ENCODE data around the gene SAG.
A peak's percentile ranks its signal among the peaks of the same experiment; 100 is the strongest.
"Not testable (repeated sequence)": the region's sequence is repeated elsewhere in the genome, so short reads cannot be mapped to it uniquely, and the experiment has no call there.

Gene SAG

GRCh38 chr2:233336091-233336490, 28.5 kb downstream of the SAG start:
- DNase-seq: not testable (repeated sequence)

DNA sequence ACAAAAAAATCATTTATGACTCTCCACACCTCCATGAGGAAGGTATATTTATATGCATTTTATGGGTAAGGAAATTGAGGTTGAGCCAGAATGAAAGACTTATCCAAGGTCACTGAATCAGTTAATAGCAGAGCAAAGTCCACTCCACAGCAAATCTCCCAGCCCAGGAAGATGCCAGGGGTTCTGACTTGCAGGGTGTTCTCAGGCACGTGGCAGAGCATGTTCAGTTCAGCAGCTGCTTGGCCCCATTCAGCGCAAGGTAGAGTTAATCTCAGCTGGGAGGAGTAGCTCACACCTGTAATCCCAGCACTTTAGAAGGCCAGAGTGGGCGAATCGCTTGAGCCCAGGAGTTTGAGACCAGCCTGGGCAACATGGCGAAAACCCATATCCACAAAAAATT, 28.9 kb downstream of the SAG start:
- DNase-seq: no peak

DNA sequence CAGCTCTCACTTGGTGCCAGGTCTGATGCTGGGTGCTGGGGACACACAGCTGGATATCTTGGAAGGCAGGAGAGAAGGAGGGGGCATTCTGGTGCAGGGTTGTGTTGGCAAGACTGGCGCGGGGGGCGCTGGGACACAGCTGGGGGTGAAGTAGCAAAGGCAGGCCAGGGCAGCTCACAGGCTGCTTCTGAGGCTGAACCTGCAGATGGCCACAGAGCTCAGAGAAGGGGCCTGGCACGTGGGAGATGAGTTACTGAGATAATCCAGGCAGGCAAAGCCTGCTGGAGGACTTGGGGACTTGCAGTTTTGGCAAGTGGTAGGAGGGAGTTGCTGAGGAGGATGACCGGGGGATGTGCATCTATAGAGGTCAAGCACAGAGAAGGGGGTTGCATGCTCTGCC, 30.4 kb downstream of the SAG start:
- no peak for DNase-seq

DNA sequence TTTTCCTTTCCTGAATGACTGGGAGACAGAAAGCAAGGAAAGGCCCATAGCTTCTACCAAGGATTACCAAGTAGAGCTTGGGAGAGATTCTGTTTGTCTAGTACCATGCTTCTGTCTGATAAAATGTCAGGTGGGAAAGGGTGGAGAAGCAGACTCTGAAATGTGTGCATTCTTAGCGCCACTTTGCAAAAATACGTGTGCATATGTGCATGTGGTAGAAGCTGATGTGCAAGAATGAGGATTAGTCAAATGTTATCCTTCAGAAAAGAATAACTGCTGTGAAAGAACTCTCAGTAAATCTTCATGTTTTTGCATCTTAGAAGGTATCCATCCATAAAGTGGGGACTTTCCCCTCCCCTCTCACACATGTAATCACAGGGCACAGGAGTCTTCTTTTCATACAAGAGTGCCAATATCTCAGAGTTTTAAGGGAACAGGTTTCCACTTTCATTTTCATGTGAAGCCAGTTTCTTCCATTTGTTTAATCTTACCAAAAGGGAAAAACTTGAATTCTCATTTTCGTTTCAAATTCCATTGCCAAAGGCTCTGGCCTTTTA, 31.3 kb downstream of the SAG start:
- no peak for DNase-seq

DNA sequence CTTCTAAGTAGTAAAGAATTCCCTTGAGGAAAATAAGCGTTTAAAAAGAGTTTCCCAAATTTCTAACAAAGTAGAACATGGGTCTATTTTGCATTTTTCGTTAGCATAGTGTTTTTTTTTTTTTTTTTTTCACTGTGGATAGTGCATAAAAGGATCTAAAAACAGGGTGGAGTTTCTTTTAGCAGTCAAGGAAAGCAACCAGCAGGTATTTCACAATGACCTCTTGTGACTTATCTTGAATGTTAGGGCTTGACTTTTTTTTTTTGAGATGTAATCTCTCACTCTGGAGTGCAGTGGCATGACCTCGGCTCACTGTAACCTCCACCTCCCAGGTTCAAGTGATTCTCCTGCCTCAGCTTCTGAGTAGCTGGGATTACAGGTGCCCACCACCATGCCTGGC, 31.8 kb downstream of the SAG start:
- no peak for DNase-seq

DNA sequence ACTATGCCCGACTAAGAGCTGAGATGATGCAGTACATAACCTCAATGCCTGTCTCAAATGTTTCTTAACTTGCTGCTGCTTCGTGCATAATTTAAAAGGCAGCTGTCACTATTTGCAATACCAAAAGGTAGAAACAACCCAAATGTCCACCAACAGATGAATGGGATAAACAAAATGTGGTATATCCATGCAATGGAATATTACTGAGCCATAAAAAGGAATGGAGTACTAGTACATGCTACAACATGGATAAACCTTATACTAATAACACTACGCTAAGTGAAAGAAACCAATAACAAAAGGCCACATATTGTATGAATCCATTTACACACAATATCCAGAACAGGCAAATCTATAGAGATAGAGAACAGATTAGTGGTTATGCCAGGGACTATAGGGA, 33.7 kb downstream of the SAG start:
- DNase-seq: no peak

GRCh38 chr2:233342301-233342700, 34.7 kb downstream of the SAG start:
- no peak for DNase-seq

GRCh38 chr2:233343171-233343705, 35.6 kb downstream of the SAG start:
- no peak for DNase-seq

DNA sequence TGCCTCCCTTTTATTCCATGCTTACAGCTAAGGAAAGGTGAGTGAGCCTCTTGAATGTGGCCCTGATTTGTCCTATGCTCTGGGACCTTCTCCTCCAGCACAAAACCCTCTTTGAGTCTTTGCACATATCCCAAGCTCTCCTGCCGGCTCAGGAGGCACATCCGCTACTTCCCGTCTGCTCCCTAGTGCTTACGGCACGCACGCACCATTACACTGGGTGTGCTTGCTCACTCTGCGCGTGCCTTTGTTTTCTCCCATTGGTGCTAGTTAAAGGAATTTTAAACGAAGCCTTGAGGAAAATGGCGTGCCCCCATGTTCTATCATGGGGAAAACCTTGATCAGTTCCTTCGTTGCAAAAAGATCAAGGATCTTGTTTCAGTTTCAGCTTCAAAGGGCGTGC, 38.8 kb downstream of the SAG start:
- no peak for DNase-seq

- DNase-seq: no peak
These were observed 39.3 kb downstream of the SAG start for GRCh38 chr2:233346930-233347329.

- no peak for DNase-seq
These were observed 41.7 kb downstream of the SAG start for GRCh38 chr2:233349005-233349998.

DNA sequence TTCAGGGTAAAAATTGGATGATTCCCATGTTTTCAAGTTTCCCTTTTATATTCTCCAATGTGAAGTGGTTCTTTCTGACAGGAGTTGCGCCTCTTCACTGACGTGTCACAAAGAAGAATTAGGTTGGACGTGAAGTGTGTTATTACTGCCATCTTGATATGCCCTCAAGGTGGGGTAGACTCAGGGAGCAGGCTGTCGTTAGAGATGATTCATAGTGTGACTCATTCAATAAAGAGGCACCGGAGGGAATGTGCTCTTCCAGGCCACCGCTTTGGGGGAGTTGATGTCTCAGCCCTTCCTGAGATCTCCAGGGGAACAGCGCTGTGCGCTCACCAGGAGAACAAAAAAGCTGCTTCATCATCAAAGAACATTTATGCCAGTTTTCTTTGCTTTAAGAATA, 43.1 kb downstream of the SAG start:
- no peak for DNase-seq

GRCh38 chr2:233351423-233351822, 43.8 kb downstream of the SAG start:
- no peak for DNase-seq

GRCh38 chr2:233352141-233352842, 44.7 kb downstream of the SAG start:
- no peak for DNase-seq

- DNase-seq: no peak
These were observed 45.6 kb downstream of the SAG start for GRCh38 chr2:233353101-233353768.

GRCh38 chr2:233353769-233354499, 46.3 kb downstream of the SAG start, which contains the start of gene DGKD:
Gene DGKD, plus strand, starts transcription at chr2:233354494. Its CDS starts 25 bp downstream, at chr2:233354519.
- DNase-seq: peak; percentile 66 to 77

GRCh38 chr2:233354500-233354924, 46.9 kb downstream of the SAG start:
- DNase-seq: no peak

DNA sequence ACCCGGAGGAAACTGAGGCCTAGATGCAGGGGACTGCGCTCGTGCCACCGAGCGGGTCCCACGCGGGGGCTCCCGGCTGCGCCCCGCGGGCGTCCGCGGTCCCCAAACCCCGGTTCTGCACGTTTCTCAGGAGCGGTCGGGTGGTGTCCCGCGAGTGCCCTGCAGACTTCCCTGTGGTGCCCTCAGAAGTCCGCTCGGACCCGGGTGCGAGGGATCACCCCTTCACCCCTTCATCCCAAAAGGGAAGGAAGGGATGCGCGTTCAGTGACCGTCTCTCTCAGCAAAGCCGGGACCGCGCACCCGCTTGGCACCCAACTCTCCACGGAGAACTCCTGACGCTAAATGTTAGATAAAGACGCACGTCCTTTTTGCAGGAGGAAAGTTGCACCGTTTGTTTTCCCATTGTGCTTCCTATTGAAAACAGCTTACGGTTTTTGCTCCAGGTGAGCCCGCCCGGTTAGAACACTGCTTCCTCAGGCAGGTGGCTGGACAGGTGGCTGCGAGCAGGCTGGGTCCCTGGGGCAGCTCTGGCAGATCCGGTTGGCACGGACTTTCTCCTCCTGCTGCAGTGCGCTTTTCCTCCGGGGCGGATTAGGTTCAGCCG, 47.5 kb downstream of the SAG start:
- DNase-seq: no peak

DNA sequence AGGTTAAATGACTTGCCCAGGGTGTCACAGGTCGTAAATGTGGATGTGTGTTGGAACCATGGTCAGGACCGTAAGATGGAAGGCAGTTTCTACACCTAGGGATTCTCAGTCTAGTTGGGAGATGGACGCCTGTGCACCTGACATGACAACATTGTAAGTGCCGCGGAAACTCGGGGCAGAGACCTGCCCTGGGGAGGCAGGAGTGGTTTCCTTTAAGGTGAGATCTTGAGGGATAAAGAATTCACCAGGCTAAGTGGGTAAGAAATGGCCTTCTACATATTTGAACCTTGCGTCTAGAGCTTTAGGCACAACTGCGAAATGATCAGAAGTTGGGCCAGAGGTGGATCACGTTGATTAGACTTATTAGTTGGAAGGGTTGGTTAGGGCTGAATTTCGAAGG, 48.3 kb downstream of the SAG start:
- DNase-seq: no peak

DNA sequence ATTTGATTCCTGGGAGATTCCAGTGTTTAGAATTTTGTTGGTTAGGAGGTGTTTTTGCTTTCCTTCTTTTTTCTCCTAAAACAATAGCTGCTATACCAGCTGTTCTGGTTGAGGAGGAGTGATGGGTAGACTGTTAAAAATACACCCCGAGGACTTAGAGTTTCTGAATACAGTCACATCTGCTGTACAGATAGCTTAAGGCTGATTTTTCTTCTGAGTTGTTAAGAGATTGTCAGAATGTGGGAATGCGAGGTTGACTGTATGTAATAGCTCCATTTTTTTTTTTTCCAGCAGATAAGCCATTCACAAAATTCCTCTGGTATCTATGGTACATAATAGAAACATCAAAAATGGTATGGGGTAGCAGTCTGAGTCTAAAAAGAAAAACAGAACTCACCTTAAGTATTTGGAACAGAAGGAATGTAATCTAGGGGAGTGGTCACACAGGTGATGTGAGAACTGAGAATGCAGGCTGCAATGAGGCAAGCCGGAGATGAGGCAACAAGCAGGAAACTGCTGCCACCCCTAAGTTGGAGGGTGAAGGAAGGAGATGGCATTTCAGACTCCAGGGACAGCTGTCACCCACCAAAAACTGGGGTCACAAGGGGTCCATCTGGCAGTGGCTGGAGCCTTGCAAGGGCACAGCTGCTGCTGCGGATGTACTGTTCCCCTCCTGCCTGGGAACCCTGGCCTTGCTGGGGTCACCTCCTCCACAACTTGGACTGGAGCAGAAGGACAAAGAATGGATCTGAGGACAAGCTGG, 49.1 kb downstream of the SAG start:
- DNase-seq: no peak

GRCh38 chr2:233358335-233358734, 50.7 kb downstream of the SAG start:
- DNase-seq: no peak

All from stimulated activated CD4-positive, alpha-beta T cell treated with anti-CD3 and anti-CD28 coated beads, Interleukin-2, amount 100 ng/mL, for 48 hours (primary cell).